ENCODE data around the gene TNMD. TPM values are rescaled to one million over a fixed set of nuclear protein-coding genes. Genes with fewer than 3 reads are reported as not detected.

Gene TNMD
- total and polyA plus RNA-seq, 10 of the 15 experiments (the other 5 are each of a cell fraction or from before 2014, with no cell fraction given): not detected

GRCh38 chrX:100643212-100643611, 58.5 kb downstream of the TNMD start:
- BruUV-seq (replicated peaks): no TSS peak

More at GRCh38 chrX:100643212-100643611, 58.5 kb downstream of the TNMD start:
- CTCF ChIA-PET: no interaction called here
- Histone ChIP-seq H3K79me2 (ENCODE audit: control insufficient read depth, insufficient read depth, low read length) (no peaks in the 10 kb centered on the region), H3K9ac (ENCODE audit: control insufficient read depth, insufficient read depth, low read length) (no peak overlapping the region), H3K4me3 (no peak overlapping the region), H3K4me1 (ENCODE audit: control insufficient read depth, insufficient read depth, low read length) (no peaks in the 10 kb centered on the region), H4K20me1 (ENCODE audit: control insufficient read depth, insufficient read depth) (no peaks in the 10 kb centered on the region), H3K36me3 (ENCODE audit: control insufficient read depth in 2 of 2, insufficient read depth in 2 of 2, low read length in 1 of 2) (no peaks in the 10 kb centered on the region), H3K9me3 (replicated peaks; ENCODE audit: control insufficient read depth, insufficient read depth, low read length) (no peaks in the 10 kb centered on the region), H3K27me3 (replicated peaks in 1 of 2; ENCODE audit: control insufficient read depth in 2 of 2, insufficient read depth in 2 of 2, low read length in 1 of 2) (no peaks in the 10 kb centered on the region; a peak in 1 of 4 replicates), H3K27ac (ENCODE audit: control insufficient read depth, insufficient read depth) (no peak overlapping the region), H3K4me2 (ENCODE audit: control insufficient read depth, insufficient read depth) (no peak overlapping the region), H2AFZ (ENCODE audit: control insufficient read depth, low read depth, low read length) (no peak overlapping the region)
- no peak for DNase-seq (ENCODE audit: low read depth, low spot score)
- 30% methylated on average over 11 of the region's 11 CpGs for WGBS (ENCODE audit: insufficient coverage, insufficient replicate concordance, low lambda C conversion rate, missing lambda C conversion rate)
- TF ChIP-seq KLF5 (IDR thresholded peaks at IDR 0.05; ENCODE audit: partially characterized antibody) (no peak), IKZF1 (conservative IDR thresholded peaks at IDR 0.05) (no peak), CEBPB (IDR thresholded peaks at IDR 0.05; ENCODE audit: borderline replicate concordance in 1 of 2, low read depth in 2 of 2, low read length in 2 of 2) (no peak), NR2C2 (IDR thresholded peaks at IDR 0.05; ENCODE audit: borderline replicate concordance, control insufficient read depth, insufficient read length, low read depth) (no peak), ZNF687 (IDR thresholded peaks at IDR 0.05) (no peak), E2F4 (IDR thresholded peaks at IDR 0.05; ENCODE audit: low read depth, low read length) (no peak), HDAC6 (IDR thresholded peaks at IDR 0.05; ENCODE audit: unreplicated experiment) (no peak), NR2F1 (conservative IDR thresholded peaks at IDR 0.05) (no peak), FOXM1 (IDR thresholded peaks at IDR 0.05; ENCODE audit: low read depth, low read length) (no peak), PRDM15 (CRISPR knock-in tag; IDR thresholded peaks at IDR 0.05) (no peak)
- no peak for ATAC-seq
- intact Hi-C loops (cut with micrococcal nuclease; ENCODE audit: unreplicated experiment): no loop called here
- FAIRE-seq: no peak
- SMC1A ChIA-PET (ENCODE audit: uncharacterized antibody, unreplicated experiment): interaction anchor here (0.6 kb wide), 1 partner anchor 21 kb away, joined by 4 read pairs; no protein-coding TSS in a partner anchor
- RAD21 ChIA-PET (ENCODE audit: unreplicated experiment): no interaction called here
- POLR2A ChIA-PET: interaction anchor here (0.6 kb wide), 1 partner anchor 10 kb away, joined by 3 read pairs; no protein-coding TSS in a partner anchor
- in situ Hi-C loops (cut with MboI): no loop called here

Measured in GM12878 (cell line).